Measurements from ENCODE around the gene ZNF783. TPM values are rescaled to one million over a fixed set of nuclear protein-coding genes. Genes with fewer than 3 reads are reported as not detected.
A peak's percentile ranks its signal among the peaks of the same experiment; 100 is the strongest.

Gene ZNF783
- total RNA-seq (1 to 10 TPM; 6.4 to 7.4 (median 6.9) TPM), polyA plus RNA-seq (3.5 TPM)
- long read RNA-seq, donor 1, full-length matches to known transcripts, result 3 of 20 reads
- long read RNA-seq, donor 1, partial matches to known transcripts, result 4 of 20 reads
- long read RNA-seq, donor 1, other reads (novel, unspliced or antisense), result 13 of 20 reads
- long read RNA-seq, donor 2, partial matches to known transcripts, result 1 of 7 reads
- long read RNA-seq, donor 2, other reads (novel, unspliced or antisense), result 6 of 7 reads
- long read RNA-seq, donor 3, partial matches to known transcripts, result 6 of 11 reads
- long read RNA-seq, donor 3, other reads (novel, unspliced or antisense), result 5 of 11 reads
- long read RNA-seq, donor 4, partial matches to known transcripts, result 3 of 9 reads
- long read RNA-seq, donor 4, other reads (novel, unspliced or antisense), result 6 of 9 reads

GRCh38 chr7:149261829-149262617 is at the start of gene ZNF783:
ZNF783 (plus strand) TSS chr7:149262196; CDS start chr7:149262334, 138 bp downstream.
- H3K27me3 ChIP-seq (ENCODE audit: control insufficient read depth, insufficient read depth), result no peaks in the 10 kb centered on the region
- H3K9me3 ChIP-seq (ENCODE audit: control insufficient read depth, low read length), result no peaks in the 10 kb centered on the region
- ATAC-seq (peak; percentile 98), DNase-seq (peak; percentile 92 to 96 (median 96))
- H3K27ac ChIP-seq (ENCODE audit: low read length), result peak within 1 kb of the TSS; percentile 81
- intact Hi-C loops (cut with DNase I), result no loop called here
- peak within 1 kb of the TSS; percentile 65 for H3K4me3 ChIP-seq (ENCODE audit: low read length)
- under 1% methylated on average over 115 of the region's 115 CpGs for WGBS
- no peaks in the 10 kb centered on the region for H3K4me1 ChIP-seq (ENCODE audit: control insufficient read depth, insufficient read depth, low read length)

GRCh38 chr7:149214020-149214720 is 47.8 kb upstream of the ZNF783 start:
- Histone ChIP-seq H3K9me3 (ENCODE audit: control insufficient read depth, low read length) (no peaks in the 10 kb centered on the region), H3K4me3 (ENCODE audit: low read length) (no peak overlapping the region), H3K27ac (ENCODE audit: low read length) (no peak overlapping the region), H3K27me3 (ENCODE audit: control insufficient read depth, insufficient read depth) (no peaks in the 10 kb centered on the region), H3K4me1 (ENCODE audit: control insufficient read depth, insufficient read depth, low read length) (no peaks in the 10 kb centered on the region)
- ATAC-seq (peak in 1 of 2 donors; percentile 9), DNase-seq (no peak)
- intact Hi-C loops (cut with DNase I), result no loop called here
- WGBS, result 73% methylated on average over 7 of the region's 7 CpGs

DNA sequence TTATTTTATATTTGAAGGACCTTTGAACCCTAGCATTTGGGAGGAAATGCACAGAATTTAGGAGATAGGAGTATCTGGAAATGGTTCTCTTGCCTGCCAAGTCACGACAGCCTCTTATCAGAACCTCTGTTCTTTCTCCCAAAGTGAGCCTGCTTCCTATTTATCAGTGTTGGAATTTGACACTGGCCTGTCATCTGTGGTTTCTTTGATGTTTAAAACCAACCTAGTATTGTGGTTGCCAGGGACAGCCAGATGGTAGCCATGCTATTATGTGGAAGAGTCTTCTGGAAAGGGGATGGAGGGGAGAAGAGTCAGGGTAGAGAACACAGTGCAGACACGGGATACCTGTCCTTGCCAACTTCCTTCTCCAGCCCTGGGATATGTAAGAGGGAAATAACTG is 45.6 kb upstream of the ZNF783 start:
- no peaks in the 10 kb centered on the region for H3K4me1 ChIP-seq (ENCODE audit: control insufficient read depth, insufficient read depth, low read length)
- WGBS, result 41% methylated on average over 2 of the region's 2 CpGs
- H3K9me3 ChIP-seq (ENCODE audit: control insufficient read depth, low read length), result no peaks in the 10 kb centered on the region
- no peak for ATAC-seq
- intact Hi-C loops (cut with DNase I), result no loop called here
- H3K27ac ChIP-seq (ENCODE audit: low read length), result no peak overlapping the region
- DNase-seq, result no peak
- H3K27me3 ChIP-seq (ENCODE audit: control insufficient read depth, insufficient read depth), result no peaks in the 10 kb centered on the region
- H3K4me3 ChIP-seq (ENCODE audit: low read length), result no peak overlapping the region

DNA sequence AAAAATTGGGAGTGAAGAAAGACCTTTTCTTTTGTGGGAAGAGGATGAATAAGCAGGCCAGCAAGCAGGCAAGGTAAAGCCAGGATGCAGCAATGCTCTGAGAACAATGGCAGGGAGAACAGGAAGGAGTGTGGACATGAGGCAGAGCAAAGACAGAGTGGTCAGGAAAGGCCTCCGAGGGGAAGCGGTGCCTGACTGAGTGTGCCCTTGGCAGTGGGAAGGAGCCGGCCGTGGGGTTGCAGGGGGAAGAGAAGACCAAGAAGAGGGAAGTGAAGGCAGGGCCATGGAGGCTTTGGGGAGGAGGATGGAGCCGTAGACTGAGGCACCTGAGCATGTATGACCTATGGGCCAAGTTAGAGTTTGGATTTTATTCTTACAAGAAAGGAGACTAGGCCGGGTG is 44.4 kb upstream of the ZNF783 start:
- intact Hi-C loops (cut with DNase I), result no loop called here
- no peak for DNase-seq
- H3K27ac ChIP-seq (ENCODE audit: low read length), result no peak overlapping the region

DNA sequence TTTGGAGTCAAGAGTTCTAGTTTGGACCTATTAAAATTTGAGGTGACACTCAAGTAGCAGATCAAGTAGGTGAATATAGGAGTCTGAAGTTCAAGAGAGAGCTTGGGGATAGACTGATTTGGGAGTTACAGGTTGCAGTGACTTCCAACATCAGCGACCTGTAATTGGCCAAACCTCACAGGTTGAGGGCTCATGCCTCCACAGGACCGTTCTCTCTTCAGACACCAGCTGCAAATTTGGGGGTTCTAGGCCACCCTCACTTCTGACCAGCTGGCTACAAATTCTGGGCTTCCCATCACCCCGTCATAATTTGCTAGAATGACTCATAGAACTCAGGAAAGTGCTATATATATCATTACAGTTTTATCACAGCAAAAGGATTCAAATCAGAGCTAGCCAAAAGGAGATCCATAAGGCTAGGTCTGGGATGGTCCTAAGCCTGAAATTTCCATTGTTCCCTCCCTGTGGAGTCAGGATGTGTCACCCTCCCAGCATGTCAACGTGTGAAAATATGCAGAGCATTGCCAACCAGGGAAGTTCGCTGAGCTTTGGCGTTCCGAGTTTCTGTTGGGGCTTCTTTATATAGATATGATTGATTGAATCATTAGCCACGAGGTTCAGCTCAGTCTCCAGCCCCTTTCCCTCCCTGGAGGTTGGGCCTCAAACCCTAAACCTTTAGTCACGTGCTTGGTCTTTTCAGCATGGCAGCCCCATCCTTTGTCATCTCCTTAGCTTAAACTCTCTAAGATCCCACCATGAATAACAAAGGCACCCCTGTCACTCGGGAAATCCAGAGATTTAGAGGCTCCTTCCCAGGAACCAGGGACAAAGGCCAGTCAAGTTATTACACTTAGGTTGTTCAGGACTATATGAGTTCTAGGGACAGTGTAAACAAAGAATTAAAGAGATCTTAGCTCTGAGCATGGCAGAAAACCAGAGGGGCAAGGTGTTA is 43.3 kb upstream of the ZNF783 start:
- WGBS, result 82% methylated on average over 10 of the region's 10 CpGs
- intact Hi-C loops (cut with DNase I), result no loop called here
- H3K27me3 ChIP-seq (ENCODE audit: control insufficient read depth, insufficient read depth), result no peaks in the 10 kb centered on the region

More for the DNA sequence above, 44.4 kb upstream of the ZNF783 start:
- no peaks in the 10 kb centered on the region for H3K27me3 ChIP-seq (ENCODE audit: control insufficient read depth, insufficient read depth)
- WGBS, result 84% methylated on average over 6 of the region's 6 CpGs
- ATAC-seq, result no peak
- H3K4me1 ChIP-seq (ENCODE audit: control insufficient read depth, insufficient read depth, low read length), result no peaks in the 10 kb centered on the region
- no peaks in the 10 kb centered on the region for H3K9me3 ChIP-seq (ENCODE audit: control insufficient read depth, low read length)
- H3K4me3 ChIP-seq (ENCODE audit: low read length), result no peak overlapping the region

GRCh38 chr7:149220534-149220933 is 41.5 kb upstream of the ZNF783 start:
- H3K4me1 ChIP-seq (ENCODE audit: control insufficient read depth, insufficient read depth, low read length), result no peaks in the 10 kb centered on the region
- WGBS, result 72% methylated on average over 6 of the region's 6 CpGs
- no peak overlapping the region for H3K27ac ChIP-seq (ENCODE audit: low read length)
- H3K4me3 ChIP-seq (ENCODE audit: low read length), result no peak overlapping the region
- H3K9me3 ChIP-seq (ENCODE audit: control insufficient read depth, low read length), result no peaks in the 10 kb centered on the region
- ATAC-seq, result no peak
- DNase-seq, result no peak
- no peaks in the 10 kb centered on the region for H3K27me3 ChIP-seq (ENCODE audit: control insufficient read depth, insufficient read depth)
- intact Hi-C loops (cut with DNase I), result no loop called here

More for the DNA sequence above, 43.3 kb upstream of the ZNF783 start:
- H3K4me3 ChIP-seq (ENCODE audit: low read length), result no peak overlapping the region
- no peaks in the 10 kb centered on the region for H3K4me1 ChIP-seq (ENCODE audit: control insufficient read depth, insufficient read depth, low read length)
- DNase-seq (no peak), ATAC-seq (no peak)
- no peak overlapping the region for H3K27ac ChIP-seq (ENCODE audit: low read length)
- no peaks in the 10 kb centered on the region for H3K9me3 ChIP-seq (ENCODE audit: control insufficient read depth, low read length)

GRCh38 chr7:149223176-149223575 is 38.8 kb upstream of the ZNF783 start:
- intact Hi-C loops (cut with DNase I), result no loop called here
- ATAC-seq, result no peak
- WGBS, result 96% methylated on average over 8 of the region's 8 CpGs

DNA sequence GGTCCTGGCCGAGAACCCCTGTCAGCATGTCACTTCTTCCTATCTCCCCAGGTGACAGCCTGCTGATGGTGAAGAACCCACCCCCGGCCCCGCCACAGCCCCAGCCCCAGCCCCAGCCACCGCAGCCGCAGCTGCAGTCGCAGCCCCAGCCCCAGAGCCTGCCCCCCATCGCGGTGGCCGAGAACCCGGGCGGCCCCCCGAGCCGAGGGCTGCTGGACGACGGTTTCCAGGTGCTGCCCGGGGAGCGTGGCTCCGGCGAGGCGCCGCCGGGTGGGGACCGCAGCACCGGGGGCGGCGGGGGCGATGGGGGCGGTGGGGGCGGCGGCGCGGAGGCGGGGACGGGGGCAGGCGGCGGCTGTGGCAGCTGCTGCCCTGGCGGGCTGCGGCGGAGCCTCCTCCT is 38.2 kb upstream of the ZNF783 start:
- Histone ChIP-seq H3K27ac (ENCODE audit: low read length) (no peak overlapping the region), H3K4me3 (ENCODE audit: low read length) (no peak overlapping the region), H3K27me3 (ENCODE audit: control insufficient read depth, insufficient read depth) (no peaks in the 10 kb centered on the region), H3K9me3 (ENCODE audit: control insufficient read depth, low read length) (no peaks in the 10 kb centered on the region), H3K4me1 (ENCODE audit: control insufficient read depth, insufficient read depth, low read length) (no peaks in the 10 kb centered on the region)
- intact Hi-C loops (cut with DNase I), result no loop called here
- 97% methylated on average over 39 of the region's 39 CpGs for WGBS
- ATAC-seq, result no peak
- peak in 1 of 3 donors; percentile 58 for DNase-seq

More at GRCh38 chr7:149223176-149223575, 38.8 kb upstream of the ZNF783 start:
- DNase-seq, result no peak
- H3K4me3 ChIP-seq (ENCODE audit: low read length), result no peak overlapping the region
- H3K27me3 ChIP-seq (ENCODE audit: control insufficient read depth, insufficient read depth), result no peaks in the 10 kb centered on the region
- no peaks in the 10 kb centered on the region for H3K4me1 ChIP-seq (ENCODE audit: control insufficient read depth, insufficient read depth, low read length)
- H3K27ac ChIP-seq (ENCODE audit: low read length), result no peak overlapping the region
- H3K9me3 ChIP-seq (ENCODE audit: control insufficient read depth, low read length), result no peaks in the 10 kb centered on the region

- Histone ChIP-seq H3K9me3 (ENCODE audit: control insufficient read depth, low read length) (no peaks in the 10 kb centered on the region), H3K27me3 (ENCODE audit: control insufficient read depth, insufficient read depth) (no peaks in the 10 kb centered on the region), H3K4me3 (ENCODE audit: low read length) (no peak overlapping the region), H3K4me1 (ENCODE audit: control insufficient read depth, insufficient read depth, low read length) (no peaks in the 10 kb centered on the region), H3K27ac (ENCODE audit: low read length) (no peak overlapping the region)
- intact Hi-C loops (cut with DNase I), result no loop called here
- DNase-seq (no peak), ATAC-seq (peak; percentile 8 to 16)
- WGBS, result 98% methylated on average over 37 of the region's 37 CpGs
Measured at GRCh38 chr7:149224352-149224751, 37.6 kb upstream of the ZNF783 start.

DNA sequence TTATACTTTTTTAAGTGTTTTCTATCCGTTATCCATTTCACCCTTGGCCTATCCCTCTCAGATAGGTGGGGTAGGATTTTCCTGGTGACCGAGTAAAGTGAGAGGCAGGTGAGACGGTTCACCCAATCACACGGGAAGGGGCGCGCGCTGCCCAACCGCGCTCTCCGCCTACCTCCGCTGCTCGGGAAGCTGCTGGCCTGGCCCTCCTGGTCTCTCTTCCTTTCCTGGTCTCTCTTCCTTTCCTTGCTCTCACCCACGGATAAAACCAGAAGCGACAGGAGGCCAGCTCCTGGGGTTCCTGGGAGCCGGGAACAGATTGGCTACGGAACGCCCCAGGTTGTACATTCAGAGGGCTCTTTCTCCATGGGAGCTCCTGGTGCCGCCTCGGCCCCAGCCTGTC is 36.9 kb upstream of the ZNF783 start:
- no peak for DNase-seq

More for the DNA sequence above, 36.9 kb upstream of the ZNF783 start:
- no peaks in the 10 kb centered on the region for H3K9me3 ChIP-seq (ENCODE audit: control insufficient read depth, low read length)
- no peak overlapping the region for H3K4me3 ChIP-seq (ENCODE audit: low read length)
- no peak overlapping the region for H3K27ac ChIP-seq (ENCODE audit: low read length)
- H3K27me3 ChIP-seq (ENCODE audit: control insufficient read depth, insufficient read depth), result no peaks in the 10 kb centered on the region
- ATAC-seq, result no peak
- WGBS, result 95% methylated on average over 19 of the region's 19 CpGs
- no peaks in the 10 kb centered on the region for H3K4me1 ChIP-seq (ENCODE audit: control insufficient read depth, insufficient read depth, low read length)
- intact Hi-C loops (cut with DNase I), result no loop called here

Data from right cardiac atrium (tissue), 5 donors.